ENCODE measurements around the gene WNT2B. TPM values are rescaled to one million over a fixed set of nuclear protein-coding genes. Genes with fewer than 3 reads are reported as not detected.

WNT2B gene
- total RNA-seq, 1 experiment from 2014 or later = 0.68 TPM

- no peak overlapping the region for H4K91ac ChIP-seq (ENCODE audit: insufficient read length, low read depth, low read length)
- Mint-ChIP-seq H3K36me3 (ENCODE audit: insufficient read depth in 1 of 3, low read depth in 3 of 3) (no peaks in the 10 kb centered on the region; a peak in 1 of 7 replicates), H3K4me3 (no peak overlapping the region), H3K27me3 (ENCODE audit: low read depth) (peaks cover 29% of the 10 kb centered on the region), H3K9me3 (no peaks in the 10 kb centered on the region), H3K4me1 (peaks cover 13 to 19% of the 10 kb centered on the region in 2 experiments), H3K27ac (no peak overlapping the region)
- WGBS (ENCODE audit: extremely low coverage, insufficient read length, low lambda C conversion rate) = no CpG with 5 or more reads among the region's 2 CpGs
- no peak for TF ChIP-seq CTCF (conservative IDR thresholded peaks at IDR 0.05)
- H3K79me1 ChIP-seq (ENCODE audit: insufficient read depth, low read depth, low read length, poor library complexity, severe bottlenecking) = no peaks in the 10 kb centered on the region
- H3K27me3 ChIP-seq (ENCODE audit: insufficient read depth, low read length) = no peaks in the 10 kb centered on the region
- no peak overlapping the region for H3K27ac ChIP-seq (ENCODE audit: insufficient read length, low read depth, low read length)
- DNase-seq = no peak
- no peaks in the 10 kb centered on the region for H4K20me1 ChIP-seq (ENCODE audit: control insufficient read depth, insufficient read depth, insufficient read length)
- no peak overlapping the region for H2BK20ac ChIP-seq (ENCODE audit: low read depth, low read length, poor library complexity, severe bottlenecking)
- H3K56ac ChIP-seq (ENCODE audit: insufficient read length, low read depth, low read length) = no peak overlapping the region
- H3T11ph ChIP-seq (ENCODE audit: low read length) = no peak overlapping the region
- no peak overlapping the region for H2BK5ac ChIP-seq (ENCODE audit: insufficient read length, low read length)
- H4K8ac ChIP-seq (replicated peaks; ENCODE audit: insufficient read length, low read depth, low read length) = no peak overlapping the region
- no peak overlapping the region for H3K9ac ChIP-seq (ENCODE audit: extremely low read depth, insufficient read length, low read length)
- no peak overlapping the region for H2AK5ac ChIP-seq (ENCODE audit: insufficient read length, low read length)
- H2BK120ac ChIP-seq (ENCODE audit: low read depth, low read length, poor library complexity, severe bottlenecking) = no peak overlapping the region
- no peak overlapping the region for H4K5ac ChIP-seq (ENCODE audit: insufficient read length, low read depth, low read length)
- H3K4me2 ChIP-seq (ENCODE audit: insufficient read depth, insufficient read length, low read length) = no peak overlapping the region
- no peaks in the 10 kb centered on the region for H3K79me2 ChIP-seq (ENCODE audit: insufficient read depth, low read length)
- no peaks in the 10 kb centered on the region for H3K9me3 ChIP-seq (ENCODE audit: control insufficient read depth, low read depth, low read length)
- H3K4me1 ChIP-seq (ENCODE audit: insufficient read depth, low read length) = no peaks in the 10 kb centered on the region
- no peak overlapping the region for H2BK15ac ChIP-seq (ENCODE audit: low read depth, low read length)
- no peak overlapping the region for H3K23ac ChIP-seq (ENCODE audit: insufficient read length, low read depth, low read length)
- no peak overlapping the region for H3K14ac ChIP-seq (ENCODE audit: insufficient read depth, low read length)
- H3K23me2 ChIP-seq (ENCODE audit: insufficient read length, low read depth, low read length, poor library complexity, severe bottlenecking) = no peaks in the 10 kb centered on the region
- H2AFZ ChIP-seq (ENCODE audit: low read length) = no peak overlapping the region
- H2BK12ac ChIP-seq (ENCODE audit: insufficient read length, low read depth, low read length) = no peak overlapping the region
- no peak overlapping the region for H3K18ac ChIP-seq (ENCODE audit: insufficient read length, low read depth, low read length)
- H3K4ac ChIP-seq (ENCODE audit: low read depth, low read length) = no peak overlapping the region
These were observed 9.4 kb downstream of the WNT2B start for GRCh38 chr1:112518186-112518585.
